Activated T-cell treated with anti-CD3 and anti-CD28 coated beads for 24 hours (primary cell): ENCODE measurements around the gene L3MBTL3.

Experiments
- DNase-seq: peaks from one replicate; pipeline ENCODE4 v3.0.0-alpha.2; 2020; ENCODE audit warnings: low read depth

The L3MBTL3 gene

DNA sequence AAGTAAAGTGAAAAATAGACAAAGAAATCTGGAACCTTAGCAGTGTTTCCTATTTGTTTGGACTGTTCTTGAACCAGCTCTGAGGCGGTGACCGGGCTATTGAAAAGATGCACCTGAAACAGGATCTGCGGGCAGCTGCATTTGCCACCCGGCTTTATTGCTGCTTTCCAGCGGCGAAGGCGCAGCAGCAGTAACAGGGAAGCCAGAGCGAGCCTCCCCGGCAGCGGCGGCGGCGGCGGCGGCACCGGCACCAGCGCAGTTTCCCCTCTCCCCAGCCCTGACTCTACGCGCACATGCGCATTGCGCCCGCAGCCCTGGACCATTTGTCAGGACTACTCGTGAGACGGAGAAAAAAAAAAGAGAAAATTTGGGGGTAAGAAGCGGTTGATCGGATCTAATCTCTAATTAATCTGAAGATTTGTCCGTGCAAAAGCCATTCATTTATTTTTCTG, at the start of gene L3MBTL3:
TSS of gene L3MBTL3 (plus strand) at position 290 of the 452 bp plus-strand sequence. CDS start 24,119 bp downstream, outside the sequence.
- DNase-seq = peak; percentile 85

DNA sequence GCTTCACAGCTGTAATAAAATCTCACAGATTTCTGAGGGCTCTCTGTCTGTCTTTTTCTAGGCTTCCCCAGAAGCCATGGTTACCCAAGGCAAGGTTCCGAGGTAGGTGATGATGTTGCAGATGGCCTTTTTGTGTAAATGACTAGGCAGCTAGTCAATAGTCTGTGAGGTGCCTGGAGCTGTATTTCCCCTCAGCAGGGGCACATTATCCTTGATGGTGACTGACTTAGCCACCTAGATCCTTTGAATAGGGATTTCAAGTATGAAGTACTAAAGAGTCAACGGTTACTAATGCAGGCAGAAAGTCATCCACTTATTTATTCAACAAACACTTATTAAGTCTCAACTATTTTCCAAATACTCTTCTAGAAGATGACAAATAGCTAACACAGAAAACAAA, 49.3 kb upstream of the L3MBTL3 start:
- no peak for DNase-seq

DNA sequence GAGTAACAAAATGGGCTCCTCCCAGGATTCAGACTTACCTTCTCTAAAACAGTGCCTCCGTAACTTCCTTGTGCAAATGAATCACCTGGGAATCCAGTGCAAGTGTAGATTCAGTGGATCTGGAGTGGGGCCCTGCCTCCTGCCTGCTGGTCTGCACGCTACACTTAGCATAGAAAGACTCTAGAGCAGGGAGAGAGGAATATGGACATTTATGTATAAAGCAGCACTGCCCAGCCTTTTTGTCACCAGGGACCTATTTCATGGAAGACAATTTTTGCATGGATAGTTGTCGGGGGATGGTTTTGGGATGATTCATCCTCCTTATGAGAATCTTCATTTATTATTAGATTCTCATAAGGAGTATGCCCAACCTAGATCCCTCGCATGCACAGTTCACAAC, 42.3 kb upstream of the L3MBTL3 start:
- no peak for DNase-seq

DNA sequence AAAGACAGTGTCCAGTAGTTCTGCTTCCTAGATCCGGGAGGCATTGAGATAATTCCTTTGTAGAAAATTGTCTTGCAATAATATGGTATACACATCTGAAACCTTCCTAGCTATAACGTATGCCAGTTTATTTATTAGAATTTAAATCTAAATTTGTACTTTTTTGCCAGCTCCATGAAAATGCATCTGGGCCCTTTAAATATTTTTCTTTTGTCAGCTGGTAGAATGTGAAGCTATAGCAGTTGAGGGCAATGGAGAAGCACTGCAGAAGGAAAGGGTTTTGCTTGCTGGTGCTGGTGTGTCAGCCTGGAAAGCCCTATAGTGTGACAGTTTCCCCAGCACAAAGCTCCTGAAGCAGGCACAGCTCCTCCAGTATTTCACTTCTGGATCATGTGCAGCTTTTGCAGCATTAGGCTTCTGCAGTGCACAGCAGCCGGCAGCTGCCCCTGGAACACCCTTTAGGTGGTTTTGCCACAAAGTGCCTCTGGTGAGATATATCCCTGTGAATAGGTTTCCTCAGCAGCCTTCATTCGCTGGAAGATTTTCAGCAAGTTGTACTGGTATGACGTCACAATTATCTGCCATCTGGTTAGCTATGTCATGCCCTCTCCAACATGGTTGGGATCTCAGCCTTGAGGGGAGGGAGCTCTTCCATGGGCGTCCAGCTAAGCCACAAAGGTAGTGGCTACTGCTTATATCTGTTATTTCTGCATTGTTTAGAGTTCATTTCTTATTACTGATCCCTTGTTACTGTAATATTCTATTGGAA, 40.0 kb upstream of the L3MBTL3 start:
- no peak for DNase-seq

DNA sequence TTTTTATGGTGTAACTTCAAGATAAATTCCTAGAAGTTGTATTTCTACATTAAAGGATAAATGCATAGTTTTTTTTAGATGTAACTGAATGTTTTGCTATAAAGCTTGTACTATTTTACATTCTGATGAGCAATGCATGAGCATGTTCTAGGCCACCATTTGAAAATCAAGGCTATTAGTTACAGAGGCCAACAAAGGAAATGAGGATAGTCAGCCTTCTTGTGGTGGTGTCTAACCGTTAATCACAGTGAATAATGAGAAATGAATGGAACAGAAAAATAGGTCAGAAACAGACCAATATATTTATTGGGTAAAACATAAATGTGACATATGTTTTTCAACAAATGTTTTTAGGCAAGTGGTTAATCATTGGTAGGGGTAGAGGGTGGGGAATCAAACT, 37.6 kb upstream of the L3MBTL3 start:
- DNase-seq = no peak

GRCh38 chr6:129981598-129981997, 36.8 kb upstream of the L3MBTL3 start:
- no peak for DNase-seq

DNA sequence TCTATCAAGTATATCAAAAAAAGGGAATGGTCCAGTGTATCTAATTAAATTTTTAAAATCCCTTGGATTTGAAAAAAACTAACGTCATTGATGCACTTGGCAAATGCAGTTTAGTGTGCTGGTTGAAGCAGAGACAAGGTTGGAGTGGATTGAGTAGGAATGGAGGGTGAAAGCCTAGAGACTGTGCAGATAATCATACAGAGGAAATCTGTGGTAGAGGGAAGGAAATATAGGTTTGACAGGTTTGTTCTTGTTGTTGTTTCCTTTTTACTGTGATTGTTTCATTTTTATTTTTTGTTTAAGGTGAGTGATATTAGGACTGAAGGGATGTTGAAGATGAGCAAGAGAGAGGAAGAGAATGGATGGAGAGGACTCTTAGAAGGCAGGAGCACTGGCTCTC, 29.0 kb upstream of the L3MBTL3 start:
- DNase-seq = no peak

GRCh38 chr6:129992881-129993280, 25.5 kb upstream of the L3MBTL3 start:
- no peak for DNase-seq

DNA sequence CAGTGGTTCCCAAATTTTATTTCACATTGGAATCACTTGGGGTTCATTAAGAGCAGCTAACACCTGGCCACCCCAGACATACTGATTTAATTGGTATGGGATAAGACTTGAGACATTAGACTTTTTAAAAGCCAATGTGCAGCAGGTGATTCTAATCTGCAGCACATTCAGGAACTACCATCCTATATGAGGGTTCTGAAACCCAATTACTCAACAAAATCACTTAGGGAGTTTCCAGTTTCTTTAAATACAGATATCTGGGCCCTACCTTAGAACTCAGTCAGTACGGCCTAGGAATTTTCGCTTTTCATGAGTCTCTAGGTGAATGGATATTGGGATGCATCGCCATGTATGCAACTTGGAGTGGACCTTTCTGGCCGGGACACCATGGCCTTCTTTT, 24.0 kb upstream of the L3MBTL3 start:
- DNase-seq = no peak

DNA sequence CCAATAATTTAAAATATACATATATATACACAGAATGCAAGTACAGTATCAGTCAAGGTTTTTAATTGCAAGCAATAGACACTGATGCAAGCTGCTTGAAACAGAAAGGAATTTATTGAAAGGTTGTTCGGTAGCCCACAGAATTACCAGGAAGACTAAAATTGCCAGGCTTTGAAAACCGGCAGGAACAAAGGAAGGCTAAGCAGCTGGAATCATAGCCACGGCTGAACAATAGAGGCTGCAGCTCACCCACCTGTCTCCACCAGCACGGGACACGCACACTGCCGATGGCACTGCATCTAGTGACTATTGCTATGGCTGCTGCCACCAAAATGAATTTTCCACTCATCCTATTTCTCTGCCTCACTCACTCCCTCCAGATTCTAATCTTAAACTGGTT, 22.0 kb upstream of the L3MBTL3 start:
- DNase-seq = no peak

DNA sequence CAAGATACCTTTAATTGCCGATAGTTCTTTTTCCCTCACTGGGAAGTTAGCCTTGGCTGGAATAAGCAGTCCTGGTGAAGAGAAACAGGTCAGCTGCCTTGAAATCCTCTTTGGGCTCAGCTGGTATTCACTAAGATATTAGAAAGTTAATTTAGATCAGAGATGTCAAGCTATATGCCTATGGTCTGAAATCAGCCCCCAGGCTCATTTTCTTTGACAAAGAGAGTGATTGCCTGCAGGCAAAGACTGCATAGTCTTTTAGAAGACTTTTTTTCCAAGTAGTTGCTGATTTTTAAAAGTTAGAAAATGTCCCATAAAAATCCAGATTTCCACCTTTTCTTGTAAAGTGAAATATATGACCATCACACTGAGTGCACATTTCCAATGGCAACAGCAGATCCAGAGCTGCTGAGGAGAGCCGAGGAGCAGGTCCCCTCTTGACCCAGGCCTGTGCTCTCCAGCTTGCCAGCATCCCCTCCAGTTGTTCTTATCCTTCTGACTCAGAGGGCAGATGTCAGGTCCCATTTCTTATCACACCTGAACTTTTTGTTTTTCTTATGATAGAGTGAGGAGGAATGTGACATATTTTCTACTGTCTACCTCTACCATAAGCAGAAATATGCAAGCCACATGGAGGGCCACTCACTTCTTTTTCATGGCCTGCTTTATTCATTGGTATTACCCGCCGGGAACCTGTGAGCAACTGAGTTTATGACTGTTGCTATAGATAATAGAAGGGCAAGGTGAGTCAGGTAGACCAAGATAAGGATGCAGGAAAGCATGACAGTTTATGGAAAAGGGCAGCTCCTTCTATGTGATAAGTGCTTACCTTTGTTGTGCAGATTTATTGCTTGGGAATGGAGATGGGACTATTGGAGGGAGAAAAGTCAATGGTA, 17.6 kb upstream of the L3MBTL3 start:
- DNase-seq = no peak

DNA sequence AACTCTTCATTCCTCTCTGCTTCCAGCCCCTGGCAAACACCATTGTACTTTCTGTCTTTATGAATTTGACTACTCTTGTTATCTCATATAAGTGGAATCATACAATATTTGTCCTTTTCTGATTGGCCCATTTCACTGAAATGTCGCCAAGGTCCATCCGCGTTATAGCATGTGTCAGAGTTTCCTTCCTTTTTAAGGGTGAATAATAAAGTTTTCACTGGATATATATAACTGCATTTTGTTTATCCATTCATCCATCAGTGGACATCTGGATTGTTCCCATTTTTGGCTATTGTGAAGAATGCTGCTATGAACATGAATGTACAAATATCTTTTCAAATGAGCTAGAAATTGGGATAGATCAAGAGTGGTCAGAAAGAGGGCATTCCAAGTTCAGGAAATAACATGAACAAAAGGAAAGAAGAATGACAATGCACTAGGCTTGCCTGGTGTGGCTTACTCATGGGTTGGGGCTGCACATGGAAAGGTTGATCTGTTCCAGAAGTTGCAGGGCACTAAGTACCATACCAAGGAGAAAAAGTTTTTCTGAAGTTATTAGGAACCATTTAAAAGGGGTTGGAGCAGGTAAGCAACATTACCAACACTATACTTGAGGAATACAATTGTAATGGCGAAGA, 10.0 kb upstream of the L3MBTL3 start:
- DNase-seq = no peak

DNA sequence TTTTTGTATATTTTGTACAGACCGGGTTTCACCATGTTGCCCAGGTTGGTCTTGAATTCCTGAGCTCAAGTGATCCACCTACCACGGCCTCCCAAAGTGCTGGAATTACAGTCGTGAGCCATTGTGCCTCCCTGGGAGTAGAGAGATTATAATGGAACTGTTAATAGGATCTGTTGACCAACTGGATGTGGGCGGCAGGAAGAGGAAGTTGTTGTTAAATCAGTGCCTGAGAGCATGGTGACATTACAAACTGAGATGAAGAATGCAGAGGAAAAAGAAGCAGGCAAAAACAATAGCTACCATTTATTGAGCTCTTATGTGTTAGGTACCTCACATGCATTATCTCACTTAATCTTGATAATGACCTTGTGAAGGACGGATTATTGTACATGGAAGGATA, 9.2 kb upstream of the L3MBTL3 start:
- no peak for DNase-seq

DNA sequence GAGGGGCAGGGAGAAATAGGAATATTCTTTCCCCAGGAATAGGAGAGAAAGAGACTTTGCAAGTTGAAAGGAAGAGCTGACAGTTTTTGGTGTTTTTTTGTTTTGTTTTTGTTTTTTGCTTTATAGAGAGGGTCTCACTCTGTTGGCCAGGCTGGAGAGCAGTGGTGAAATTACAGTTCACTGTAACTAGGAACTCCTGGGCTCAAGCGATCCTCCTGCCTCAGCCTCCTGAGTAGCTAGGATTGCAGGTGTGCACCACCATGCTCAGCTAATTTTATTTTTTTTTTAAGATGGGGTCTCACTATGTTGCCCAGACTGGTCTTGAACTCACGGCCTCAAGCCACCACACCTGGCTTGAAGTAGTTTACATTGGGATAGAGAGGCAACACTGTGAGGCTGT, 8.0 kb upstream of the L3MBTL3 start:
- DNase-seq = no peak

DNA sequence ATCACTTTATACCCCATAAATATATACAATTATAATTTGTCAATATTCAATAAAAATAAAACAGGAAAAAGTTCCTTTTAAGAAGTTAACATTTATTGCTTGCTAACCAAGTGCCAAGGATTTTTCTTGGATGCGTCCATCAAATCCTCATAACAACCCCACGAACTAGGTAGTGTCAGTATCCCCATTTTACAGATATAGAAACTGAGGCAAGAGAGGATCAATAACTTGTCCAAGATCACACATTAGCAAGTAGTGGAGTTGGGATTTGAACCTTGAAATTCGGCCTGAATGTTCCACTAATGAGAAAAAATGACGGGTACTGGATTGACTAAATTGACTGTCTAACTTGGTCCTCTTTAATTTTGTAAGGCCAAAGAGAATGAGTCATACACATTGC, 5.7 kb upstream of the L3MBTL3 start:
- DNase-seq = no peak

DNA sequence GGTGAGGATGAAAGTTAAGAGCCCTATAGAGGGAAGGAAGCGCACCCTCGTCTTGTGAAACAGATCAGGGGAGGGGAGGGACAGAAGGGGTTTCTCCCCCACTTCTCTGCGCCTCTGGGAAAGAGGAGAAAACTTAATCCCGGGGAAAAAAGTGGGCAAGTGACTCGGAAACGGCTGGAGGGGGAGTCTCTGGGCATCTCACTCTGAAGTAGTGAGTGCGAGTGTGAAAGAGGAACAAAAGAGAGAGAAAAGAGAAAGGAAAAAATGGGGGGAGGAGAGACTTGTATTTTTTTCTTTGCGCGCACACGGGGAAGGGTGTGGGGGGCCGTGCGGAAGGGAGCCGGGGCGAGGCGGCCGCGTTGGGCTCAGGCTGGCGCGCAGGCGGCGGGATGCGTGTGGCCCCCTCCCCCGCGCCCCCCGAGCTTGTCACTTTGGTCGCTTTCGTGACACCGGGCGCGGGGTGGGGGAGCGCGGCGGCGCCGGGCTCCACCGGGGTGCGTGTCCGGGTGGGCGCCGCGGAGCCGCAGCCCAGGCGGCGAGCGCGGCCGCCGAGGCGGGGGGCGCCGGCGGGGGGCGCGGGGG, 454 bp downstream of the L3MBTL3 start:
- DNase-seq = peak; percentile 17

- peak; percentile 13 for DNase-seq
These were observed 1.1 kb downstream of the L3MBTL3 start for GRCh38 chr6:130019326-130020072.

DNA sequence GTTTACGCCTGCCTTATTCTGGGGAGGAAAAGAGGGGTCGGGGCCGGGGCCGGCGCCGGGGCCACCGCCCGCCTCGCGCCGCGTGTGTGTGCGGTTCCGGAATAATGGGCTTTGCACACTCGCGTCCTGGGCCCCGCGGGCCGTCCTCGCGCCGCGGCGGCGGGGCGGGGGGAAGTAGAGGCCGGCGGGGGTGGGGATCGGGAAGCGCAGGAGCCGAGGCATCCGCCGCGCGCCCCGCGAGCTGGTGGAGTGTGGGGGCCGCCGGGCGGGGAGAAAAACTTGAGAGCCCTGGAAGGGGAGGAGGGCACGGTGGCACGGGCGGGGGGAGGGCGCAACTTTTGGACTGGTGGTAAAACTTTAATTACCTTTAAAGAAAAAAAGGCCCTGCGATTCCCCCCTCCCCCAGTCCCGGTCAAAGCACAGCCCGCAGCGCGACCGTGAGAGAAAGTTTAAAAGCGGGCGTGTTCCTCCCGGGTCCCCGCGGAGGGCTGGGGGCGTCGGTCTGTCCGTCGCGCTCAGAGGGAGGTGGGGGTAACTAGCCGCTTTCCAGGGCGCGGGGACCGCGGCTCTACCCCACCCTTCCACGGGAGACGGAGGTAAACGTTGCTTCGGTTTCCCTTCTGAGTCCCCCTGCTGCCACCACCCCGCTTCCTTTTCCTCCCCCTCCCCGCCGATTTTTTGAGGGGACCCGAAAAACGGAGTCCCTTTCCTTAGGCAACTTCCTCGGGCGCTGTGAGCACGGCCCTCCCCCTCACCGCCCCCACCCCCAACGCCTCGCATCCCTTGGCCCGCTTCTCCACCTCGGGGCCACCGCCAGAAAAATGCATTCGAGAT, 1.9 kb downstream of the L3MBTL3 start:
- peak; percentile 7 for DNase-seq

- peak; percentile 73 for DNase-seq
These were observed 2.7 kb downstream of the L3MBTL3 start for GRCh38 chr6:130020907-130021629.

DNA sequence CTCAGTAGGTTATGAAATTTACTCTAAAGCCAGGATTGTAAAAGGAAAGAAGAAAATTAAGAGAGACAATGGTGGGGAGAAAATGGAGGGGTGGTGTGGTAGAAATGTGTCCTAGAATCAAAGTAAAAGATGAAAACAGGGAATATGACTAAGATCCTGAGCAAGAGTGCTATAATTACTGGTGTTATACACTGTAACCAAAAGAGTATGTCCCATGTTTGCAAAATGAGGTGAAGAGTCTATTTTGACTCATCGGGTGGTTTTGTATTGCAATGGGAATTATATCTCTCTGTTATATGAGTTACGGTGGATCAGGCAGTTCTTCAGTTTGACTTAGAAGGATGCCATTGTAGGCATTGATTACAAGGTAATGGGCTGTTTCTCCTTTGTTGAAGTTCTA, 8.5 kb downstream of the L3MBTL3 start:
- no peak for DNase-seq
